Muscle layer of colon (tissue), 2 donors: ENCODE measurements around the gene LRRC17.
"Not testable (repeated sequence)": the region's sequence is repeated elsewhere in the genome, so short reads cannot be mapped to it uniquely, and the experiment has no call there.

ENCODE experiments used
- H3K27ac ChIP-seq: one replicate; pipeline ENCODE4 v1.7.0; 2013; ENCODE audit warnings: low read depth, mild to moderate bottlenecking, low read length, moderate library complexity
- H3K27me3 ChIP-seq, 2 donors: one replicate each; pipeline ENCODE4 v1.7.0; 2013; ENCODE audit warnings: low read length in 2 of 2, mild to moderate bottlenecking in 2 of 2; ENCODE audit not compliant: insufficient read depth in 2 of 2, control insufficient read depth in 1 of 2
- H3K36me3 ChIP-seq: one replicate; pipeline ENCODE4 v1.7.0; 2013; ENCODE audit warnings: mild to moderate bottlenecking, low read length; ENCODE audit not compliant: insufficient read depth
- H3K4me1 ChIP-seq: one replicate; pipeline ENCODE4 v1.7.0; 2013; ENCODE audit warnings: mild to moderate bottlenecking, low read length; ENCODE audit not compliant: insufficient read depth
- H3K4me3 ChIP-seq, 2 donors: one replicate each; pipeline ENCODE4 v1.7.0; 2013; ENCODE audit warnings: low read length in 2 of 2, low read depth in 1 of 2, mild to moderate bottlenecking in 1 of 2, moderate library complexity in 1 of 2
- H3K9ac ChIP-seq: one replicate; pipeline ENCODE4 v1.7.0; 2013; ENCODE audit warnings: low read length
- H3K9me3 ChIP-seq: one replicate; pipeline ENCODE4 v1.7.0; 2013; ENCODE audit warnings: mild to moderate bottlenecking, low read length
- donor health status: abdominal sarcoma.
- donor health status: Adenocarcinoma of cecum.

Gene LRRC17

DNA sequence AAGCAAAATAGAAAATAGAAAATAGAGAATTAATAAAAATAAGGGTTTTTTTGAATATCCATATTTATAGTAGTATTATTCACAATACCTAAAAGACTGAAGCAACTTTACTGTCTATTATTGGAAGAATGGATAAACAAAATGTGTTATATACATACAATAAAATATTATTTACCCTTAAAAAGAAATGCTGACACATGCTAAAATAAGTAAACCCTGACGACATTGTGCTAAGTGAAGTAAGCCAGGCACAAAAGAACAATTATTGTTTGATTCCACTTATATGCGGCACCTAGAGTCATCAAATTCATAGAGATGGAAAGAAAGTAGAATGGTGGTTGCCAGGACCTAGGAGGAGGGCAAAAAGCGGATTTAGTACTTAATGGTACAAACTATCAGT, 39.0 kb downstream of the LRRC17 start:
- Histone ChIP-seq H3K9me3 (no peaks in the 10 kb centered on the region), H3K4me3 (no peak overlapping the region), H3K27me3 (no peaks in the 10 kb centered on the region), H3K36me3 (no peaks in the 10 kb centered on the region), H3K4me1 (no peaks in the 10 kb centered on the region), H3K9ac (no peak overlapping the region), H3K27ac (no peak overlapping the region)

DNA sequence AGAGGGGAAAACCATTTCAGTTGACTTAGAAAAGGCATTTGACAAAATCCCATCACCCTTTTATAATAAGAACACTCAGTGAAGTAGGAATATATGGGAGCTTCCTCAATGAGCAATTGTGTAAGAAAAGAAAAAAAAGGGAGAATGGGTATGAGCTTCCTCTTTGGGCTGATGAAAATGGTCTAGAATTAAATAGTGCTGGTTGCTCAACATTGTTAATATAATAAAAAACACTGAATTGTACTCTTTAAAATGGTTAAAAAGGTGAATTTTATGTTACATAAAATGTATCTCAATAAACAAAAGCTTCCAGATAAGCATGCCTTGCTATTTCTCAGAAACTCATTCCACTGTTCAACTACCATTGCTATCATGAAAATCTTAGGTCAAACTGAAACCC, 40.6 kb downstream of the LRRC17 start:
- Histone ChIP-seq H3K4me1 (no peaks in the 10 kb centered on the region), H3K9me3 (no peaks in the 10 kb centered on the region), H3K9ac (no peak overlapping the region), H3K27ac (no peak overlapping the region), H3K4me3 (no peak overlapping the region), H3K27me3 (no peaks in the 10 kb centered on the region), H3K36me3 (no peaks in the 10 kb centered on the region)

DNA sequence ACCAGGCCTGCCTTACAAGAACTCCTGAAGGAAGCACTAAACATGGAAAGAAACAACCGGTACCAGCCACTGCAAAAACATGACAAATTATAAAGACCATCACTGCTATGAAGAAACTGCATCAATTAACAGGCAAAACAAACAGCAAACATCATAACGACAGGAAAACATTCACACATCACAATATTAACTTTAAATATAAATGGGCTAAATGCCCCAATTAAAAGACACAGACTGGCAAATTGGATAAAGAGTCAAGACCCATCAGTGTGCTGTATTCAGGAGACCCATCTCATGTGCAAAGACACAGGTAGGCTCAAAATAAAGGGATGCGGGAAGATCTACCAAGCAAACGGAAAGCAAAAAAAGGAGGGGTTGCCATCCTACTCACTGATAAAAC, 41.6 kb downstream of the LRRC17 start:
- H3K9me3 ChIP-seq, H3K4me1 ChIP-seq, H3K27me3 ChIP-seq, H3K4me3 ChIP-seq, H3K27ac ChIP-seq, H3K9ac ChIP-seq, H3K36me3 ChIP-seq: not testable (repeated sequence)

GRCh38 chr7:102958004-102958403, 45.2 kb downstream of the LRRC17 start:
- not testable (repeated sequence) for H3K9ac ChIP-seq, H3K4me1 ChIP-seq, H3K4me3 ChIP-seq, H3K9me3 ChIP-seq, H3K27me3 ChIP-seq, H3K36me3 ChIP-seq, H3K27ac ChIP-seq

GRCh38 chr7:102961993-102962392, 49.2 kb downstream of the LRRC17 start:
- not testable (repeated sequence) for H3K36me3 ChIP-seq, H3K9ac ChIP-seq, H3K4me1 ChIP-seq, H3K9me3 ChIP-seq, H3K4me3 ChIP-seq, H3K27ac ChIP-seq, H3K27me3 ChIP-seq

GRCh38 chr7:102966465-102966864, 53.7 kb downstream of the LRRC17 start:
- Histone ChIP-seq H3K27me3 (no peaks in the 10 kb centered on the region), H3K9ac (no peak overlapping the region), H3K9me3 (no peaks in the 10 kb centered on the region), H3K36me3 (no peaks in the 10 kb centered on the region), H3K27ac (no peak overlapping the region), H3K4me1 (no peaks in the 10 kb centered on the region), H3K4me3 (no peak overlapping the region)

GRCh38 chr7:102967798-102968197, 55.0 kb downstream of the LRRC17 start:
- H3K27ac ChIP-seq: no peak overlapping the region
- no peaks in the 10 kb centered on the region for H3K27me3 ChIP-seq
- no peak overlapping the region for H3K4me3 ChIP-seq
- no peaks in the 10 kb centered on the region for H3K36me3 ChIP-seq
- H3K9me3 ChIP-seq: no peaks in the 10 kb centered on the region
- no peaks in the 10 kb centered on the region for H3K4me1 ChIP-seq
- H3K9ac ChIP-seq: no peak overlapping the region

DNA sequence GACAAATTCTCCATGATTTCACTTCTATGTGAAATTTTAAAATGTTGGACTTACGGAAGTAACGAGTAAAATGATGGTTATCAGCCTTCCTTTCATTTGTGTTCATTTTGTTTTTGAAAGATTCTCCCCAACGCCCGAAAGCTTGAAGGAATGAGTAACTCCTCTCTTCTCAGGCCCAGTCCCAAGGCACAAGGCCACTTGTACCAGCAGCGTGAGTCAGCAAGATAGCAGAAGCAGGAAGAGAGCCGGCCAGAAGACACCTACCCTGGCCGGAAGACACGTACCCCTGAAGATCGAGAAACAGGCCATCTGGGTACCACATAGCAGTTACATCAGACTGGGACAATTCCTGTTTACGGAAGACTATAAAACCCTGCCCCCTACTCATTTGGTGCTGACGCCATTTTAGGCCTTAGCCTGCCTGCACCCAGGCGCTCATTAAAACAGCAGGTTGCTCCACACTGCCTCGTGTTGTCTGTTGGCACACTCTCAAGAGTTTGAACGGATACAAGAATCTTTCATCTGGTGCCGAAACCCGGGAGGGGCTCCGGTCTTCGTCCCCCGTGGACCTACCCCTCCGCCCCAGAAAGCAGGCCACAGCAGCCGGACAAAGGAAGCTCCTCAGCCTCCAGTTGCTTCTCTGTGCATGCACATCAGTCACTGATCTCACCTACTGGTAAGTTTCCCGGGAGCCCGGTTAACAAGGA, 60.4 kb downstream of the LRRC17 start:
- Histone ChIP-seq H3K4me1 (no peaks in the 10 kb centered on the region), H3K4me3 (no peak overlapping the region), H3K9me3 (no peaks in the 10 kb centered on the region), H3K27ac (no peak overlapping the region), H3K36me3 (no peaks in the 10 kb centered on the region), H3K27me3 (no peaks in the 10 kb centered on the region), H3K9ac (no peak overlapping the region)

GRCh38 chr7:102974366-102975236, 61.8 kb downstream of the LRRC17 start:
- no peaks in the 10 kb centered on the region for H3K27me3 ChIP-seq
- no peak overlapping the region for H3K4me3 ChIP-seq
- H3K27ac ChIP-seq: no peak overlapping the region
- no peaks in the 10 kb centered on the region for H3K36me3 ChIP-seq
- no peaks in the 10 kb centered on the region for H3K4me1 ChIP-seq
- H3K9ac ChIP-seq: no peak overlapping the region
- no peaks in the 10 kb centered on the region for H3K9me3 ChIP-seq

DNA sequence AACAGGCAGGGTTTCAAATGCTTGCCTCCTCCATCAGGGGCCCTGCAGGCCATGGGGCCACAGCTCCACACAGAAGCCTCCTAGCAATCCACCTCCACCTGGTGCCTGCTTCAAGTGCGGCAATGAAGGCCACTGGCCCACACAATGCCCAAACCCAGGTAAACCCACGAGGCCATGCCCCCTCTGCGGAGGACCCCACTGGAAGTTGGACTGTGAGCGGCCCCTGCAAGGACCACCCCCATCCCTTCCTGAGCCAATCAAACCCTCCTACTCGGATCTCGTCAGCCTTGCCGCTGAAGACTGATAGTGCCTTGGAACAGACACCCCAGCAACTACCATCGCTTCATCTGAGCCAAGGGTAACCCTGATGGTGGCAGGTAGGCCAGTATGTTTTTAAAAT, 63.1 kb downstream of the LRRC17 start:
- H3K4me3 ChIP-seq: no peak overlapping the region
- no peak overlapping the region for H3K27ac ChIP-seq
- no peaks in the 10 kb centered on the region for H3K4me1 ChIP-seq
- no peaks in the 10 kb centered on the region for H3K36me3 ChIP-seq
- H3K27me3 ChIP-seq: no peaks in the 10 kb centered on the region
- no peaks in the 10 kb centered on the region for H3K9me3 ChIP-seq
- H3K9ac ChIP-seq: no peak overlapping the region

DNA sequence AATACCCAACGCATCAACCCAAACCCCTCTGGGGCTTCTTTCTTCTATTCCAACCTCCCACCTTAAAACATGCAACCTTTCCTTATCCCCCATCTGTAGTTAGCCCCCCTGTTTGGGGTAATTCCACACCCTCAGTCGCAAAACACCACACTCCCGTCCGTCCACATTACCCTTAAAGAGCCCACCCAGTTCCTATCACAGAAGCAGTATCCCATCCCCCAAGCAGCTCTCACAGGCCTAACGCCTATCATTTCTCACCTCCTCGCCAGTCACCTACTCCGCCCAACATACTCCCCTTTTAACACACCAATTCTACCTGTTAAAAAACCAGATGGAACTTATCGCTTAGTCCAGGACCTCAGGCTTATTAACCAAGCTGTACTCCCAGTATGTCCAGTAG, 63.7 kb downstream of the LRRC17 start:
- no peak overlapping the region for H3K9ac ChIP-seq
- H3K9me3 ChIP-seq: no peaks in the 10 kb centered on the region
- H3K27me3 ChIP-seq: no peaks in the 10 kb centered on the region
- H3K36me3 ChIP-seq: no peaks in the 10 kb centered on the region
- H3K27ac ChIP-seq: no peak overlapping the region
- H3K4me3 ChIP-seq: no peak overlapping the region
- no peaks in the 10 kb centered on the region for H3K4me1 ChIP-seq

DNA sequence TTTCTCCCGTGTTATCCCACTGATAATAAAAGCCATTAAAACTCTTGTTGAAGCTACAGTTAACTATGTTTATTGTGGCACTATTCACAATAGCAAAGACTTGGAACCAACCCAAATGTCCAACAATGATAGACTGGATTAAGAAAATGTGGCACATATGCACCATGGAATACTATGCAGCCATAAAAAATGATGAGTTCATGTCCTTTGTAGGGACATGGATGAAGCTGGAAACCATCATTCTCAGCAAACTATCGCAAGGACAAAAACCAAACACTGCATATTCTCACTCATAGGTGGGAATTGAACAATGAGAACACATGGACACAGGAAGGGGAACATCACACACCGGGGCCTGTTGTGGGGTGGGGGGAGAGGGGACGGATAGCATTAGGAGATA, 64.8 kb downstream of the LRRC17 start:
- H3K4me1 ChIP-seq, H3K9ac ChIP-seq, H3K9me3 ChIP-seq, H3K4me3 ChIP-seq, H3K36me3 ChIP-seq, H3K27ac ChIP-seq, H3K27me3 ChIP-seq: not testable (repeated sequence)
